Left ventricle myocardium inferior (tissue), 1 donor: Measurements from ENCODE around the gene HOXB1. TPM values are rescaled to one million over a fixed set of nuclear protein-coding genes. Genes with fewer than 3 reads are reported as not detected.
"Not testable (repeated sequence)": the region's sequence is repeated elsewhere in the genome, so short reads cannot be mapped to it uniquely, and the experiment has no call there.

Experiments used
- DNase-seq: peaks from one replicate; pipeline ENCODE4 v3.0.0-alpha.2; 2020
- H3K27ac ChIP-seq: fragments of 200-600 bp; replicated peaks from 2 replicates; pipeline ENCODE4 v1.8.0; 2021
- H3K27me3 ChIP-seq: fragments of 200-600 bp; 2 replicates; pipeline ENCODE4 v1.8.0; 2021; ENCODE audit warnings: low read depth
- H3K36me3 ChIP-seq: fragments of 200-600 bp; 2 replicates; pipeline ENCODE4 v1.8.0; 2021
- H3K4me1 ChIP-seq: fragments of 200-600 bp; 2 replicates; pipeline ENCODE4 v1.8.0; 2021
- H3K4me3 ChIP-seq: fragments of 200-600 bp; 2 replicates; pipeline ENCODE4 v1.8.0; 2021; ENCODE audit warnings: mild to moderate bottlenecking, moderate library complexity
- H3K9me3 ChIP-seq: fragments of 200-600 bp; replicated peaks from 2 replicates; pipeline ENCODE4 v1.8.0; 2021
- CTCF ChIP-seq: fragments of 200-600 bp; IDR thresholded peaks from 2 replicates; pipeline ENCODE4 v1.8.0; 2021; ENCODE audit warnings: antibody characterized with exemption, mild to moderate bottlenecking, borderline replicate concordance
- intact Hi-C: fragments of 100-400 bp; cut with micrococcal nuclease; formaldehyde crosslinking; loops from one replicate; pipeline ENCODE4 v1.11.0; 2022
- total RNA-seq: library from RNA; stranded (reverse); fragmentation: NEBNext Ultra II Directional; extraction: Animal tissue kit (Norgen Biotek cat#: 25700); gene quantifications from one replicate; pipeline ENCODE4 v1.2.1, GENCODE V29; 2021
- donor health status: DM: no; HTN: yes; CAD: no; lungs with severe emphysema.

Gene HOXB1
- total RNA-seq, 1 donor from 2014 or later, result not detected

- intact Hi-C loops, result no loop called here
- H3K9me3 ChIP-seq, result no peaks in the 10 kb centered on the region
Observed at GRCh38 chr17:48483004-48483403, 47.8 kb downstream of the HOXB1 start.

GRCh38 chr17:48482301-48482700, 48.5 kb downstream of the HOXB1 start:
- H3K36me3 ChIP-seq, H3K9me3 ChIP-seq, H3K27ac ChIP-seq, H3K4me1 ChIP-seq, intact Hi-C loops, DNase-seq, H3K4me3 ChIP-seq: not testable (repeated sequence)
- peaks cover 96% of the 10 kb centered on the region for H3K27me3 ChIP-seq

More at GRCh38 chr17:48483004-48483403, 47.8 kb downstream of the HOXB1 start:
- DNase-seq, result no peak
- no peak for TF ChIP-seq CTCF
- Histone ChIP-seq H3K27ac (no peak overlapping the region), H3K27me3 (peaks cover 96% of the 10 kb centered on the region), H3K4me1 (no peaks in the 10 kb centered on the region), H3K4me3 (no peak overlapping the region), H3K36me3 (no peaks in the 10 kb centered on the region)

DNA sequence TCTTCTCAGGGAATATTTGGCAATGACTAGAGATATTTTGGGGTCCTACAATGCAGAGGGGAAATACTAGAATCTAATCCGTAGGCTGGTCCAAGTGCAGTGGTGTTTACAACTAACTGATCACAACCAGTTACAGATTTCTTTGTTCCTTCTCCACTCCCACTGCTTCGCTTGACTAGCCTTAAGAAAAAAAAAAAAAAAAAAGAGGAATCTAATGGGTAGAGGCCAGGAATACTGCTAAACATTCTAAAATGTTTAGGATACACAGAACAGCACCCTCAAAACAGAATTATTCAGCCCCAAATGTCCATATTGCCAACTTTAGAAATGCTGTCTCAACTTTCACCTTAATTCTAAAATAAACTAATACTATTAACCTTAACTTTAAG, 51.8 kb downstream of the HOXB1 start:
- DNase-seq, result no peak
- TF ChIP-seq CTCF, result no peak
- intact Hi-C loops, result no loop called here
- Histone ChIP-seq H3K9me3 (no peaks in the 10 kb centered on the region), H3K27me3 (peaks cover 96% of the 10 kb centered on the region), H3K27ac (no peak overlapping the region), H3K4me3 (no peak overlapping the region), H3K4me1 (no peaks in the 10 kb centered on the region), H3K36me3 (no peaks in the 10 kb centered on the region)

Other genes starting within 250 kb of the HOXB1 start
- gene SKAP1, start 100.8 kb downstream of the HOXB1 start, total RNA-seq, result 0.27 TPM
- gene HOXB2, start 14.1 kb upstream of the HOXB1 start, total RNA-seq, result 1.9 TPM
- 0.25 TPM for gene HOXB4, start 47.3 kb upstream of the HOXB1 start, total RNA-seq
- 0.91 TPM for gene HOXB3, start 59.2 kb upstream of the HOXB1 start, total RNA-seq
- not detected for gene HOXB5, start 62.8 kb upstream of the HOXB1 start, total RNA-seq
- gene HOXB6, start 74.0 kb upstream of the HOXB1 start, total RNA-seq, result 0.66 TPM
- 0.16 TPM for gene HOXB7, start 80.0 kb upstream of the HOXB1 start, total RNA-seq
- gene HOXB8, start 84.3 kb upstream of the HOXB1 start, total RNA-seq, result not detected
- not detected for gene HOXB9, start 95.3 kb upstream of the HOXB1 start, total RNA-seq
- not detected for gene PRAC1, start 191.5 kb upstream of the HOXB1 start, total RNA-seq
- gene PRAC2, start 192.2 kb upstream of the HOXB1 start, total RNA-seq, result not detected
- gene HOXB13, start 197.7 kb upstream of the HOXB1 start, total RNA-seq, result not detected